ENCODE measurements around the gene ATP6V0B.

DNA sequence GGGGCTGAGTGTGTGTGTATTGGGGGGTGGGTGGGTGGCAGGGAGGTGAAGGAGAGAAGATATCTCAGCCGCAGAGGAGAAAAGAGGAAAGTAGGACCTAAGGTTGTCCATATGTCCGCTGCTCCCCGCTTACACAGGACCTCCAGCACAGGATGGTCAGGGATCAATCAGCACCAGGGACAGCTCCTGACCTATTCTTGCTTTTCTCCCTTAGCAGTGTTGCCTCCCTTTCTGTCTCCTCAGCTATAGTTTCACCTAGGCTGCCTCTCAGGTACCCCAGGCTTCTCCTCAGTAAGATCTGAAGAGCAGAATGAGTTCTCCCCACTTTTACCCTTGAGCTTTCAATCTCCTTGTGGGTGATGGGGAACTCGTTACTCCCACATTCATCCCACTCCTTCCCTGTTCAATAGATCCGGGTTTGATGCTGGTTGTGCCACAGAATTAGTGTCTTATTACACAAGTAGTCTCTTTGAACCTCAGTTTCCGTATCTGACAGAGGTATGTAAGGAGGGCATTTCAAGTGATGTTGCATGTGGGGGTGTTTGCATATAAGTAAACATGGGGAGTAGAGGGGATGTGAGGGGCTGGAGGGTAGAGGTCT, 6.3 kb upstream of the ATP6V0B start:
- no peak for TF ChIP-seq POLR2AphosphoS5 (IDR thresholded peaks at IDR 0.05; ENCODE audit: low read depth, low read length)
- TF ChIP-seq POLR2A (IDR thresholded peaks at IDR 0.05; ENCODE audit: low read depth, low read length): no peak
- no peak for TF ChIP-seq PAX5 (IDR thresholded peaks at IDR 0.05; ENCODE audit: insufficient read depth, low read length, severe bottlenecking)
- no peak for TF ChIP-seq TAF1 (IDR thresholded peaks at IDR 0.05; ENCODE audit: low read depth, low read length)
